ENCODE data around the gene ROR2.

- no peak for TF ChIP-seq CTCF (IDR thresholded peaks at IDR 0.05)
- TF ChIP-seq POLR2A (IDR thresholded peaks at IDR 0.05) = no peak
These were observed 346.1 kb downstream of the ROR2 start for GRCh38 chr9:91603932-91604331.

Data from heart left ventricle (tissue), 13 donors.